ENCODE results near the gene EGFL6. TPM values are rescaled to one million over a fixed set of nuclear protein-coding genes. Genes with fewer than 3 reads are reported as not detected.

The EGFL6 gene, protein sequence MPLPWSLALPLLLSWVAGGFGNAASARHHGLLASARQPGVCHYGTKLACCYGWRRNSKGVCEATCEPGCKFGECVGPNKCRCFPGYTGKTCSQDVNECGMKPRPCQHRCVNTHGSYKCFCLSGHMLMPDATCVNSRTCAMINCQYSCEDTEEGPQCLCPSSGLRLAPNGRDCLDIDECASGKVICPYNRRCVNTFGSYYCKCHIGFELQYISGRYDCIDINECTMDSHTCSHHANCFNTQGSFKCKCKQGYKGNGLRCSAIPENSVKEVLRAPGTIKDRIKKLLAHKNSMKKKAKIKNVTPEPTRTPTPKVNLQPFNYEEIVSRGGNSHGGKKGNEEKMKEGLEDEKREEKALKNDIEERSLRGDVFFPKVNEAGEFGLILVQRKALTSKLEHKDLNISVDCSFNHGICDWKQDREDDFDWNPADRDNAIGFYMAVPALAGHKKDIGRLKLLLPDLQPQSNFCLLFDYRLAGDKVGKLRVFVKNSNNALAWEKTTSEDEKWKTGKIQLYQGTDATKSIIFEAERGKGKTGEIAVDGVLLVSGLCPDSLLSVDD
- 10 to 100 TPM in 1 of 5 experiments, not detected in 4; 12.6 TPM for total RNA-seq
- polyA plus RNA-seq, result not detected
- not detected for total RNA-seq

DNA sequence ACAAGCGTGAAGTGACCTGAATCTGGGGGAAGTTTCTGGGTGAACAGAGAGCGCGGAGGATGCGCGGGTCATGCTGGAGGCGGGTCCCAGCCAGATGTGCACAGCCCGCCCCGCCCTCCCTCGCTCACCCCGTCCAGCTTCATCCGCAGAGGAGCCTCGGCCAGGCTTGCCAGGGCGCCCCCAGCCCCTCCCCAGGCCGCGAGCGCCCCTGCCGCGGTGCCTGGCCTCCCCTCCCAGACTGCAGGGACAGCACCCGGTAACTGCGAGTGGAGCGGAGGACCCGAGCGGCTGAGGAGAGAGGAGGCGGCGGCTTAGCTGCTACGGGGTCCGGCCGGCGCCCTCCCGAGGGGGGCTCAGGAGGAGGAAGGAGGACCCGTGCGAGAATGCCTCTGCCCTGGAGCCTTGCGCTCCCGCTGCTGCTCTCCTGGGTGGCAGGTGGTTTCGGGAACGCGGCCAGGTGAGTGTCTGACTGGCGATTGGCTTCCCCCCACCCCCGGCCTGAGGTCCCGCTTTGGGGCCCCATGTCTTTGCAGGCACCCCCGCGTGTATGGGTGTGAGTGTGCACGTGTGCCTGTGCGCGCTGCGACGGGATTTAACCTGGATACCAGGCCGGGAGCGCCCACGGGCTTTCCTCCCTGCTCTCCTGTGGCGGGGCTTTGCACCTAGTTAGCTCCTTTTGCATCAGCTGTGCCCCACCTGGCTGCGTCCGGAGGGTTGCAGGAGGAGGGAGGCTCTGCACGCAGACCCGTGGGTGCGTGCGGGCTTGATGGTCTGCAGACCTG lies at the start of gene EGFL6:
EGFL6 (plus strand) TSS at position 123 of the 782 bp plus-strand sequence; CDS start at position 384, 261 bp downstream.
- ChIA-PET POLR2A (no interaction called here), CTCF (no interaction called here)
- Mint-ChIP-seq H3K27me3 (peaks cover 18 to 28% (median 22%) of the 10 kb centered on the region in 5 donors), H3K4me3 (peak within 1 kb of the TSS; percentile 19 to 82 (median 50)), H3K4me1 (peaks cover 0 to 31% (median 4%) of the 10 kb centered on the region in 7 donors), H3K9me3 (peaks cover 0 to 11% (median 0%) of the 10 kb centered on the region in 11 donors), H3K36me3 (no peaks in the 10 kb centered on the region), H3K27ac (peak within 1 kb of the TSS in 1 of 9 donors; percentile 52)
- H3K27ac ChIP-seq (ENCODE audit: low read depth, low read length), result no peak within 1 kb of the TSS
- H3K27me3 ChIP-seq (ENCODE audit: control insufficient read depth in 2 of 2, insufficient read depth in 2 of 2, low read length in 2 of 2), result no peaks in the 10 kb centered on the region
- no peak for ATAC-seq
- no peaks in the 10 kb centered on the region for H3K36me3 ChIP-seq (ENCODE audit: control insufficient read depth in 2 of 3, insufficient read depth in 3 of 3, low read length in 3 of 3)
- intact Hi-C loops (cut with micrococcal nuclease), result loop anchor here in 1 of 2 donors (10.0 kb wide), 1 partner anchor 475 kb away; no protein-coding TSS in a partner anchor
- H3K4me3 ChIP-seq (ENCODE audit: low read length), result no peak within 1 kb of the TSS
- DNase-seq, result peak in 1 of 9 donors; percentile 19
- no peaks in the 10 kb centered on the region for H3K4me1 ChIP-seq (ENCODE audit: control insufficient read depth in 2 of 2, insufficient read depth in 2 of 2, low read length in 2 of 2)
- H3K9me3 ChIP-seq (ENCODE audit: control insufficient read depth in 2 of 3, low read length in 3 of 3), result no peaks in the 10 kb centered on the region

DNA sequence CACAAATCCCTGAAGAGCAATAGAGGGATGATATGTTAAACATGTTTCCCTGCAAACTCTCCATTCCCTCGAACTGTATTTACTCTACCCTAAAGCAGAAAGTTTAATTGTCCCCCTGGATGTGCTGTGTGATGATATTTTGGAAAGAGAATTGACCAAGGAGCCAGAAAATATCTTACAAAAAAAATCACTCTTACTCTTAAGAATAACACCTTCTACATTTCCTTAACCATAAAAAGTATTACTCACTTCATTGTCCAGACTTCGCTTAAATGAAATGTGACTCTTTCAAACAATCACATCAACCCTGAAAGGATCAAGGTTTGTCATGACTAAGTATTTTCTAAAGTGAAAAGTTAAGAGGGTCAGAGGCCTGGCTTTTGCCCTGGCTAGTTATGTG lies 49.0 kb upstream of the EGFL6 start:
- H3K9me3 Mint-ChIP-seq, result peaks cover 0 to 3% (median 0%) of the 10 kb centered on the region in 11 donors

DNA sequence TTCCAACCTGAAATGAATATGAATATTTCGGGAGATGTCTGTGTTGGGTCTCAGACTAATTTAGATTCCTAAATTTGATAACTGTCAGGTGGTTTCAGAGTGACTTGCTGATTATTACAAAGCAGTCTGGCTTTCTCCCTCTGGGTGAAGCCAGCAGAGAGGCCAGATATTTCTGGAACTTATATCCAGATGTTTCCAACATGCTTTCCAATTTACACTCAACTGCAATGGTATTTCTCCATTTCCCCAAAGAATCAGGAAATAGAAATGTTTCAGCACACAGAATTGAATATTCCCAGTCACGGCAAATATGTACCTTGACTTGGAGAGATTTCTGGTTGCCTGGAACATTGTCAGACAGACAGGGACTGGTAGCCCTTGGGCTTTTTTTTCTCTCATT lies 48.5 kb upstream of the EGFL6 start:
- ChIA-PET CTCF (no interaction called here), POLR2A (no interaction called here)
- Mint-ChIP-seq H3K36me3 (no peaks in the 10 kb centered on the region), H3K27ac (no peak overlapping the region), H3K4me1 (no peaks in the 10 kb centered on the region), H3K9me3 (peaks cover 0 to 3% (median 0%) of the 10 kb centered on the region in 11 donors), H3K4me3 (no peak overlapping the region), H3K27me3 (peaks cover 0 to 5% (median 0%) of the 10 kb centered on the region in 5 donors)
- no peak for DNase-seq
- no peaks in the 10 kb centered on the region for H3K36me3 ChIP-seq (ENCODE audit: control insufficient read depth in 2 of 3, insufficient read depth in 3 of 3, low read length in 3 of 3)
- no peaks in the 10 kb centered on the region for H3K9me3 ChIP-seq (ENCODE audit: control insufficient read depth in 2 of 3, low read length in 3 of 3)
- H3K27me3 ChIP-seq (ENCODE audit: control insufficient read depth in 2 of 2, insufficient read depth in 2 of 2, low read length in 2 of 2), result no peaks in the 10 kb centered on the region
- ATAC-seq, result no peak
- no peak overlapping the region for H3K27ac ChIP-seq (ENCODE audit: low read depth, low read length)
- intact Hi-C loops (cut with micrococcal nuclease), result no loop called here
- H3K4me3 ChIP-seq (ENCODE audit: low read length), result no peak overlapping the region
- H3K4me1 ChIP-seq (ENCODE audit: control insufficient read depth in 2 of 2, insufficient read depth in 2 of 2, low read length in 2 of 2), result no peaks in the 10 kb centered on the region

More for the DNA sequence above, 49.0 kb upstream of the EGFL6 start:
- H3K27me3 ChIP-seq (ENCODE audit: control insufficient read depth in 2 of 2, insufficient read depth in 2 of 2, low read length in 2 of 2), result no peaks in the 10 kb centered on the region
- H3K4me1 Mint-ChIP-seq, result no peaks in the 10 kb centered on the region
- no peaks in the 10 kb centered on the region for H3K4me1 ChIP-seq (ENCODE audit: control insufficient read depth in 2 of 2, insufficient read depth in 2 of 2, low read length in 2 of 2)
- H3K4me3 ChIP-seq (ENCODE audit: low read length), result no peak overlapping the region
- no peaks in the 10 kb centered on the region for H3K9me3 ChIP-seq (ENCODE audit: control insufficient read depth in 2 of 3, low read length in 3 of 3)
- intact Hi-C loops (cut with micrococcal nuclease), result no loop called here
- H3K27ac ChIP-seq (ENCODE audit: low read depth, low read length), result no peak overlapping the region
- ATAC-seq (no peak), DNase-seq (no peak)
- no peak overlapping the region for H3K4me3 Mint-ChIP-seq
- ChIA-PET POLR2A (no interaction called here), CTCF (no interaction called here)
- no peaks in the 10 kb centered on the region for H3K36me3 Mint-ChIP-seq
- peaks cover 0 to 5% (median 0%) of the 10 kb centered on the region in 5 donors for H3K27me3 Mint-ChIP-seq
- H3K36me3 ChIP-seq (ENCODE audit: control insufficient read depth in 2 of 3, insufficient read depth in 3 of 3, low read length in 3 of 3), result no peaks in the 10 kb centered on the region
- no peak overlapping the region for H3K27ac Mint-ChIP-seq

DNA sequence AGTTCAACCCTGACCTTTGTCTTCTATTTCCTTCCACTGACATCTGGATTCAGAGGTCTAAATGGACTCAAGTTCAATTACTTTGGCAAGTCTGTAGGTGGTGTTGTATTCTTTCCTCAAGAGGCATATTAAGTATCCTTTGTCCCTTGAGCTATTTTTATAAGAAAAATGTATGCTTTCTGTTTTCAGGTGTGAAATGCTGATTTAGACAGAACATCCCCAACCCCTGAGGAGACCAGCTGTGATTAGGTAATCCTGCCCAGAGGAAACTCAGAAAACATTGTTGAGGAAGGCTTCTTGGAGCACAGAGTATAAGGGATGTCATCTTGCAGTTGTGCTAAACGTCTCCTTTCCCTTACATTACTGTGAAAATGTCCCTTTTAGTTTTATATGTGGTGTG lies 46.6 kb upstream of the EGFL6 start:
- Mint-ChIP-seq H3K27ac (no peak overlapping the region), H3K4me1 (no peaks in the 10 kb centered on the region), H3K27me3 (peaks cover 0 to 5% (median 0%) of the 10 kb centered on the region in 5 donors), H3K9me3 (peaks cover 0 to 6% (median 0%) of the 10 kb centered on the region in 11 donors), H3K36me3 (no peaks in the 10 kb centered on the region), H3K4me3 (no peak overlapping the region)
- intact Hi-C loops (cut with micrococcal nuclease), result no loop called here
- POLR2A ChIA-PET, result interaction anchor here (0.7 kb wide), 1 partner anchor 212 kb away, joined by 3 read pairs; the partner anchor contains the start of gene OFD1
- no peaks in the 10 kb centered on the region for H3K4me1 ChIP-seq (ENCODE audit: control insufficient read depth in 2 of 2, insufficient read depth in 2 of 2, low read length in 2 of 2)
- H3K4me3 ChIP-seq (ENCODE audit: low read length), result no peak overlapping the region
- ATAC-seq (no peak), DNase-seq (no peak)
- CTCF ChIA-PET, result no interaction called here
- H3K36me3 ChIP-seq (ENCODE audit: control insufficient read depth in 2 of 3, insufficient read depth in 3 of 3, low read length in 3 of 3), result no peaks in the 10 kb centered on the region
- no peak overlapping the region for H3K27ac ChIP-seq (ENCODE audit: low read depth, low read length)
- no peaks in the 10 kb centered on the region for H3K9me3 ChIP-seq (ENCODE audit: control insufficient read depth in 2 of 3, low read length in 3 of 3)
- no peaks in the 10 kb centered on the region for H3K27me3 ChIP-seq (ENCODE audit: control insufficient read depth in 2 of 2, insufficient read depth in 2 of 2, low read length in 2 of 2)

DNA sequence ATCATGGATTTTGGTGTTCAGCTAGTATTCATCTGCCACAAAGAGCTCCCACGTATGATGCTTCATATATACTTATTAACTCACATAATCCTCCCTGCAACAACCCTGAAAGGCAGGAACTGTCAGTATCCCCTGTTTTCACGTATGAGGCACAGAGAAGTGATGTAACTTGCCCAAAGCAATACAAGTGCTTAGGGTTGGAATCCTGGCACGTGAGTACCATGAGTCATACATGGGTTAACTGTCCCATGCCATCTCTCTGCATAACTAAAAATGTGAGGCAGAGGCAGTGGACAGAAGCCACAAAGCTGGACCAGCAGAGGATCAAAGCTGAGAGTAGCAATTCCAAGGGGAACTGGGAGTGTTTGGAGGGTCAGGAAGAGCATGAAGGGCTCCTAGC lies 35.7 kb upstream of the EGFL6 start:
- H3K27ac ChIP-seq (ENCODE audit: low read depth, low read length), result no peak overlapping the region
- peaks cover 0 to 2% (median 0%) of the 10 kb centered on the region in 11 donors for H3K9me3 Mint-ChIP-seq
- intact Hi-C loops (cut with micrococcal nuclease), result no loop called here
- ATAC-seq (no peak), DNase-seq (no peak)
- H3K4me3 Mint-ChIP-seq, result no peak overlapping the region
- ChIA-PET CTCF (interaction anchor here (0.7 kb wide), 1 partner anchor 209 kb away, joined by 3 read pairs; no protein-coding TSS in a partner anchor), POLR2A (interaction anchor here (0.8 kb wide), 1 partner anchor 113 kb away, joined by 3 read pairs; no protein-coding TSS in a partner anchor)
- peaks cover 0 to 2% (median 0%) of the 10 kb centered on the region in 5 donors for H3K27me3 Mint-ChIP-seq
- H3K4me1 ChIP-seq (ENCODE audit: control insufficient read depth in 2 of 2, insufficient read depth in 2 of 2, low read length in 2 of 2), result no peaks in the 10 kb centered on the region
- no peak overlapping the region for H3K27ac Mint-ChIP-seq
- no peaks in the 10 kb centered on the region for H3K36me3 ChIP-seq (ENCODE audit: control insufficient read depth in 2 of 3, insufficient read depth in 3 of 3, low read length in 3 of 3)
- H3K4me3 ChIP-seq (ENCODE audit: low read length), result no peak overlapping the region
- no peaks in the 10 kb centered on the region for H3K36me3 Mint-ChIP-seq
- H3K4me1 Mint-ChIP-seq, result no peaks in the 10 kb centered on the region
- no peaks in the 10 kb centered on the region for H3K9me3 ChIP-seq (ENCODE audit: control insufficient read depth in 2 of 3, low read length in 3 of 3)
- no peaks in the 10 kb centered on the region for H3K27me3 ChIP-seq (ENCODE audit: control insufficient read depth in 2 of 2, insufficient read depth in 2 of 2, low read length in 2 of 2)

DNA sequence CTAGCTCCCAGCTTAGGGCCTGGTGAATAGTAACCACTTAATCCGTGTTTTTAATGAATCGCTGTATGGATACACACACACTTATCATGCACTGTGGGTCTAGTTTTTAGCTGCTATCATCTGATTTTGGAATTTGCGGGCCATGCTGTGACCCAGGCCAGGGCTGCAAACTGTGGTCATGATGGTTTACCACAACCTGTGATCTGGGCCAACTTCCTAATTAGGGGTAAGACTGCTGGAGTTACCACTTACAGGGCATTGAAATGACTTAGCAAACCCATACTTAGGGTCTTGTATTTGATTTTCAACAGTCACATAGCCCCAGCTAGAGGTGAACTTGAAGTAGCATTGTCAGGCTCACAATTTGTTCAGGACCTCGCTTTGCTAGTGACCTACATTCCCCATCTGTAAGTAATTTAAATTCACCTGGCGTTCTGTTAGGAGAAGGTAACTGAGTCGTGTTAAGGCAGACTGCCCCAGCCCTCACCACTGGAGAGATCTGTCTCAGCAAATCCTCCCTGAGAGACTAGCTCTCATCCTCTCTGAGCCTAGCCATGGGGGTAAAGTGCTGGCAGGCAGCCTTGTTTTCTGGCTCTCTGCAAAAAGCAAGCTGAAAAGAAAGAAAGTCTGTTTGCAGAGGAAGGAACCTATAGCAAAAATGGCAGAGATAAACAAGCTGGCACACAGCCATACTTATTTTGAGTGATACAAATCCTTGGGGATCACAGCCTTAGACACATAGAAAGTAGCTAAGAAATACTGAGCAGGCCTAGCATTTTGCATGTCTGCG lies 33.8 kb upstream of the EGFL6 start:
- intact Hi-C loops (cut with micrococcal nuclease), result no loop called here
- Histone ChIP-seq H3K4me1 (ENCODE audit: control insufficient read depth in 2 of 2, insufficient read depth in 2 of 2, low read length in 2 of 2) (no peaks in the 10 kb centered on the region), H3K4me3 (ENCODE audit: low read length) (no peak overlapping the region), H3K9me3 (ENCODE audit: control insufficient read depth in 2 of 3, low read length in 3 of 3) (no peaks in the 10 kb centered on the region), H3K27ac (ENCODE audit: low read depth, low read length) (no peak overlapping the region), H3K27me3 (ENCODE audit: control insufficient read depth in 2 of 2, insufficient read depth in 2 of 2, low read length in 2 of 2) (no peaks in the 10 kb centered on the region), H3K36me3 (ENCODE audit: control insufficient read depth in 2 of 3, insufficient read depth in 3 of 3, low read length in 3 of 3) (no peaks in the 10 kb centered on the region)
- Mint-ChIP-seq H3K36me3 (no peaks in the 10 kb centered on the region), H3K27me3 (no peaks in the 10 kb centered on the region), H3K9me3 (peaks cover 0 to 2% (median 0%) of the 10 kb centered on the region in 11 donors), H3K4me1 (no peaks in the 10 kb centered on the region), H3K27ac (no peak overlapping the region), H3K4me3 (no peak overlapping the region)
- ATAC-seq (no peak), DNase-seq (no peak)
- CTCF ChIA-PET, result no interaction called here
- POLR2A ChIA-PET, result no interaction called here
